Fibroblast of the aortic adventitia (primary cell): ENCODE results near the gene OASL. TPM values are rescaled to one million over a fixed set of nuclear protein-coding genes. Genes with fewer than 3 reads are reported as not detected.

Experiments used
- DNase-seq: peaks from one replicate; pipeline ENCODE4 v3.0.0-alpha.2; 2010; ENCODE audit warnings: low read depth
- H3K4me3 ChIP-seq: 2 replicates; pipeline ENCODE4 v1.5.1; 2011; ENCODE audit warnings: low read depth, mild to moderate bottlenecking, control low read depth, low read length, moderate library complexity
- total RNA-seq: library from RNA; depleted of rRNA; stranded (reverse); fragments of >200 nt; gene quantifications from 2 replicates; pipeline ENCODE4 v1.2.3, GENCODE V29; 2012; ENCODE audit warnings: low replicate concordance
- TF ChIP-seq, protein P1 (sequence below): IDR thresholded peaks from 2 replicates; pipeline ENCODE4 v1.5.1; 2011; ENCODE audit warnings: mild to moderate bottlenecking, low read length, control low read depth, inconsistent platforms; ENCODE audit not compliant: insufficient read depth

Gene OASL
- total RNA-seq, 1 donor, result not detected

DNA sequence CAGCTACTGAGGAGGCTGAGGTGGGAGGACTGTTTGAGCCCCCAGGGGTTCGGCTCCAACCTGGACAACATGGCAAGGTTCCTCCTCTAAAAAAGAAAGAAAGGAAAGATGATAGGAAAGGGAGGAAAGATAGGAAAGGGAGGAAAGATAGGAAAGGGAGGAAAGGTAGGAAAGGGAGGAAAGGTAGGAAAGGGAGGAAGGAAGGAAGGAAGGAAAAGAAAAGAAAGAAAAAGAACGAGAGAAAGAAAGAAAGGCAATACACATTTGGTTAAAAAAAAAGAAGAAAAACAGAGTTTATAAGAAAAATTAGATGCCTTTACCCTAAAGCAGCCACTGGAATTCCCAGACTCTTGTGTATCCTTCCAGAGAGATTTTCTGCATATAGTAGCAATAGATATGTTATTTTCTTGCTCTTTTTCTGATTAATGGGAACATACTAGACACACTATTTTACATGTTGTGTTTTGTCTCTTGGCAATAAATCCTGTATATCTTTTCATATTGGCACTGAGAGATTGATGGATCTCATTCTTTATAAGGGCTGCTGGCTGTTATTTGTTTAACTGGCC lies 48.5 kb downstream of the OASL start:
- no peak for DNase-seq
- TF ChIP-seq, protein P1, sequence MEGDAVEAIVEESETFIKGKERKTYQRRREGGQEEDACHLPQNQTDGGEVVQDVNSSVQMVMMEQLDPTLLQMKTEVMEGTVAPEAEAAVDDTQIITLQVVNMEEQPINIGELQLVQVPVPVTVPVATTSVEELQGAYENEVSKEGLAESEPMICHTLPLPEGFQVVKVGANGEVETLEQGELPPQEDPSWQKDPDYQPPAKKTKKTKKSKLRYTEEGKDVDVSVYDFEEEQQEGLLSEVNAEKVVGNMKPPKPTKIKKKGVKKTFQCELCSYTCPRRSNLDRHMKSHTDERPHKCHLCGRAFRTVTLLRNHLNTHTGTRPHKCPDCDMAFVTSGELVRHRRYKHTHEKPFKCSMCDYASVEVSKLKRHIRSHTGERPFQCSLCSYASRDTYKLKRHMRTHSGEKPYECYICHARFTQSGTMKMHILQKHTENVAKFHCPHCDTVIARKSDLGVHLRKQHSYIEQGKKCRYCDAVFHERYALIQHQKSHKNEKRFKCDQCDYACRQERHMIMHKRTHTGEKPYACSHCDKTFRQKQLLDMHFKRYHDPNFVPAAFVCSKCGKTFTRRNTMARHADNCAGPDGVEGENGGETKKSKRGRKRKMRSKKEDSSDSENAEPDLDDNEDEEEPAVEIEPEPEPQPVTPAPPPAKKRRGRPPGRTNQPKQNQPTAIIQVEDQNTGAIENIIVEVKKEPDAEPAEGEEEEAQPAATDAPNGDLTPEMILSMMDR, result no peak
- H3K4me3 ChIP-seq, result no peak overlapping the region

- TF ChIP-seq, protein P1, result no peak
- no peak overlapping the region for H3K4me3 ChIP-seq
- no peak for DNase-seq
These were observed 49.4 kb downstream of the OASL start for GRCh38 chr12:120989687-120990086.

DNA sequence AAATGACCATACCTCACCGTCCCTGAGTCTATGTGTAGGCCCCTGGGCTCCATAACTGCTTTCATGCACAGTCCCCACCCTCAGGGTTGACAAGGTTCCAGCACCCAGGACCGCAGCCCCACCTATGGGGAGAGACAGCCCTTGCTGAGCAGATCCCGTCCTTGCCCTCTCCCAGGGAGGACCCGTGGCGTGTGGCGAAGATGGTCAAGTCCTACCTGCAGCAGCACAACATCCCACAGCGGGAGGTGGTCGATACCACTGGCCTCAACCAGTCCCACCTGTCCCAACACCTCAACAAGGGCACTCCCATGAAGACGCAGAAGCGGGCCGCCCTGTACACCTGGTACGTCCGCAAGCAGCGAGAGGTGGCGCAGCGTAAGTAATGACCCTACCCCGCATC lies 50.4 kb downstream of the OASL start:
- no peak for DNase-seq
- H3K4me3 ChIP-seq, result no peak overlapping the region
- TF ChIP-seq, protein P1, result no peak

- TF ChIP-seq, protein P1, result no peak
- DNase-seq, result no peak
- no peak overlapping the region for H3K4me3 ChIP-seq
These were observed 50.8 kb downstream of the OASL start for GRCh38 chr12:120988234-120988633.

DNA sequence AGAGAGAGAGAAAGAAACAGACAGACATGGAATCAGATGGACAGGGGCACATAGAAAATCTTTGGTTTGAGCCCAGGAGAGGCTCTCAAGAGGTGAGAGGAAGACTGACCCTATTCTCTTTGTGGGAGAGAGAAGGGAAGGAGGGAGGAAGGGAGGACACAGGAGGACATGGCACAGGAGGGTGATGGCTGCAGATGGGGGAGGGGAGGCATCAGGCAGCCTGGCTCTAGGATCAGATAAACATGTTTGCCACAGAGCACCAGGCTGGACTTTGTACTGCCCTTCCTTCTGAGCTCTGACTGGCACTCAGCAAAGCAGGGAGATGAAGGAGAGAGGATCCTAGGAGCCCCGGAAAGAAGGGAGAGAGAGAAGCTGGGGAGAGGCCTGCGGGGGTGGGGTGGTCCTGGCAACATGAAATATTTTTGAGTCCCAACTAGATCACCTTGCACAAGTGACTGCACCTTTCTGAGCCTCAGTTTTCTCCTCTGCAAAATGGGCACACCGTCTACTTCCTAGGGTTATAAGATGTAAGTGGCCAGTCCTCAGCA lies 54.6 kb downstream of the OASL start:
- TF ChIP-seq, protein P1, result no peak
- no peak for DNase-seq
- H3K4me3 ChIP-seq, result no peak overlapping the region

DNA sequence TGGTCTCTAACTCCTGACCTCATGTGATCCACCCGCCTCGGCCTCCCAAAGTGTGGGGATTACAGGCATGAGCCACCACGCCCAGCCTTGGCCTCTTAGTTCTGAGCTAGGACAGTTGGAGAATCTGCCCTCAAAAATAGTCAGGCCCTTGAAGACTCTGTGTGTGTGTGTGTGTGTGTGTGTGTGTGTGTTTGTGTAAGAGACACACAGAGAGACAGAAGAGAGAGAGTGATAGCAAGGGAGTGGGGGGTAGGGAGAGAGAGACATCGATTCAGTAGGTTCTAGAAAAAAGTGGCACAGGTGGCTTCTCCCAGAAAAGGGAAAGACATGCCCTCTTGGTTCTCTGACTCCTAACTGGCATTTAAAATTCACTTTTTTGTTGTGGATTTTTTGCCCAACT lies 55.3 kb downstream of the OASL start:
- no peak overlapping the region for H3K4me3 ChIP-seq
- no peak for DNase-seq
- TF ChIP-seq, protein P1, result no peak

DNA sequence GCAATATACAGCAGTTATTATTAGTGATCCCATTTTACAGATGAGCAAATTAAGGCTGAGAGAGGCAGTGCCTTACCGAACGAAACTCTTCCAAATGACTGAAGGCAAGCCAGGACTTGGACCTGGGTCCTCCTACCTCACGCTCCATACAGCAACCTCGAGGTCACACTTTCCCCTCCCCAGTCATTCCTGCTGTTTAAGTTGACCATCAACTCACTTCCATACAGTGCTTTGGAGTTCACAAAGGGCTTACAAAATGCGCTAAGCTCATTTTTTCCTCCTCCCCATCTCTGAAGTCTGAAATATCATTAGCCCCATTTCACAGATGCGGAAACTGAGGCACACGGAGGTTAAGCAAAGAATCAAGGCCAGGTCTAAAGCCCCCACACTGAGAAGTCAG lies 56.4 kb downstream of the OASL start:
- TF ChIP-seq, protein P1, result no peak
- no peak for DNase-seq
- no peak overlapping the region for H3K4me3 ChIP-seq
